ENCODE results near the gene CFAP43.
"Not testable (repeated sequence)": the region's sequence is repeated elsewhere in the genome, so short reads cannot be mapped to it uniquely, and the experiment has no call there.

Gene CFAP43

DNA sequence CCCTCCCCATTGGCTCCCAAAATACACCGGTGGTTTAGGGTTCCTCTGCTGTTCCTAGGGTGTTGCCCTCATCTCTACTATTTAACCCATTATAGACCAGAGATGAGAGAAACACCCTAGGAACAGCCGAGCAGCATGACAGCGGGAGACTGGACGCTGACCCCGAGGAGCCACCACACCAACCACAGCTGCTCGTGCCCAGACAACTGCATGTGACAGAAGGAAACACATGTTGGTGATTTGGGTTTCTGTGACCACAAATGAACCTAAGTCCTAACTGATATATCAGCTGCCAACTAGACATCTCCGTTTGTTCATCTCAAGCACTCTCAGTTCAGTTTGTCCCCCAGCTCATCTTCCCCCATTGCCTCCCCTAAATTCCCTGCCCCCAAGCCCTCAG is 13.4 kb downstream of the CFAP43 start:
- DNase-seq (ENCODE audit: low spot score), result no peak

DNA sequence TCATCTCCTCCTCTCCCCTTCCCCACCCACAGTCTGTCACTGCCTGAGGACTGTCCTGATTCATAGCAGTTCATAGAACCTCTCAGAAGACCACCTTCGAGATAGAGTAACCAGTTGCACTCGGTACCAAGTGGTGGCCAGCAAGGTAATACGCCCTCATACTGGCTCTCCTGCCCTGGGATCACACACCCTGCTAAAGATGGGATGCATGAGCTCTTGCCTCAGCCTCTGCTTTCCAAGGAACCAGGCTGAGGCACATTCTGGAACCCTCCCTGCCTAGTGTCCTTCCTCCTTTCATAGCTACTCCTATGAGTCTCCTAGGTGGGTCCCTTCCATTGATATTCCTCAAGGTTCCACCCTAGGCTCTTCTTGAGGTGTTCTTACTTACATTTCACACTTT is 15.5 kb downstream of the CFAP43 start:
- DNase-seq (ENCODE audit: low spot score), result no peak

DNA sequence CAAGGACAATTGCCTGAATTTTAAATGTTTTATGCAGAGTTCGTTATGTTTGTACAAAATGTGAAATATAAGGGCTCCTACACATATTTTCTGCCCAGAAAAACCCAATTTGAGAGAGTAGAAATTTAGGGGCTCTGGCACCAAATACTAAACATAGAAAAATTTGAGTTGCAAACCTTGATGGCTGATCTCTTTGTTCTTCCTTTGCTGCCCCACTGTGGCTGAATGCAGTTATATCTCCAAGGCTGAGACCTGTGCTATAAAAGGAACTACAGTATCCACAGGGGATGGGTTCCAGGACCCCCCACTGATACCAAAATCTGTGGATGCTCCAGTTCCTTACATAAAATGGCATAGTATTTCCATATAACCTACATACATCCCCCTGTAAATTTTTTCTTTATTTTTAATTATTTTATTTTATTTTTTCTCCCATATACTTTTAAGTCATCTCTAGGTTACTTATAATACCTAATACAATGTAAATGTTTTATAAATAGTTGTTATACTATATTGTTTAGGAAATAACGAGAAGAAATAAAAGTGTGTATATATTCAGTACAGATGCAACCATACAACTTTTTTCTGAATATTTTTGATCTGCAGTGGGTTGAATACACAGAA is 22.5 kb downstream of the CFAP43 start:
- peak; percentile 52 for DNase-seq (ENCODE audit: low spot score)

GRCh38 chr10:104208730-104209129 is 23.4 kb downstream of the CFAP43 start:
- no peak for DNase-seq (ENCODE audit: low spot score)

DNA sequence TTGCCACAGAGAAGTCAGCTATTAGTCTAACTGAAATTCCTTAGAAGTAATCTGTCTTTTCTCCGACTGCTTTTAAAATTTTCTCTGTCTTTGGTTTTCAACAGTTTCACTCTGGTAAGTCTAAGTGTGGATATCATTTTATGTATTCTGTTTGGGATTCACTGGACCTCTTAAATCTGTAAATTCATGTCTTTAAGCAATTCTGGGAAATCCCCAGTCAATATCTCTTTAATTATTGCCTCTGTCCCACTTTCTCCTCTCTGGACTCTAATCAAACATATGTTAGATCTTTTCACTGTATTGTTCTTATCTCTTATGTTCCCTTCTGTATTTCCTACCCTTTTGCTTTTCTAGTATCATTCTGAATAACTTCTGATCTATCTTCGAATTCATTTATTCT is 29.9 kb downstream of the CFAP43 start:
- no peak for DNase-seq (ENCODE audit: low spot score)

DNA sequence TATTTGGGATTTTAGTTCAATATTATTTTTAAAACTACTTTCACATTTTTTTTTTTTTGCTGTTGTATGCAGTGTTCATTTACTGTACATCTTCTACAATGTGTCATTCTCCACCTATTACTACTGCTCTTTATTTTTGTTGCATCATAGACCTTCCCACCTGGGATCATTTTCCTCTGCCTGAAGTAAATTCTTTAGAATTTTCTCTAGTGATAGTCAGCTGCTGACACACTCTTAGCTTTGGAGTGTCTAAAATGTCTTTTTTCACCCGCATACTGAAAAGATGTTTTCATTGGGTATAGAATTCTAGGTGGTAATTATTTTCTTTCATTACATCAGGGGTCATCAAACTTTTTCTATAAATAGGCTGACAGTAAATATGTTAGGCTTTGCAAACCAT is 30.5 kb downstream of the CFAP43 start:
- DNase-seq (ENCODE audit: low spot score), result no peak

DNA sequence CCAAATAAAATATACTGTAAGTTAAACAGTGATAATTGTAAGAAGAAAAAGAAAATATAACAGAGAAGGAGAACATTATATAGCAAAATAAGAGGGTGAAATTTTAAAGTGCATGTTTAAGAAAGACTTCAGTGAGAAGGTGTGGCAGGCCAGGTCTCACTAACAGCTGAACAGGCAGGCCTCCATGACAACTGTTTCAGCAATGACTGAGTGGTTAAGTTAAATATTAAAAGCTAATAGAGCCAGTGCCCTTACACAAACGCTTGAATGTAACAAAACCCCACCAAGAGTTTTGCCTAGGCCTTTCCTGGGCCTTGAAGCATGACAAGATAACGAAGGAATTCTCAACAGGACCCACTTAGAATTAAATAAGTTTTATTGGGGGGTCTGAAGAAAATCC is 32.6 kb downstream of the CFAP43 start:
- DNase-seq (ENCODE audit: low spot score), result no peak

DNA sequence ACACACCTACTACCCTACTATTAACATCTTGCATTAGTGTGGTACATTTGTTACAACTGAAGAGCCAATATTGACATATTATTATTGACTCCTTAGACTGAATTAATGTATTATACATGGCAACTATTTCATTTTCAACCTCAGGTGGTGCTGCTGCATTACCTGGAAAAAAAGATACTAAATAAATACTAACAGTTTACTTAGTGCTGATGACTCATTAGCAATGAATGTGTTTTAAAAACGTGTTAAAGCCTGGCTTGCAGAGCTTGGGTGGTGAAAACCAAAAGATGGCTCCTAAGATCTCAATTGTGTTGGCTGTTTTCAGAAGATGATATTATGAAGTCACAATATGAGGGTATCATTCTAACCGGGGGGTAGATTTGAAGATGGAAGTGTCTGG is 34.8 kb downstream of the CFAP43 start:
- DNase-seq (ENCODE audit: low spot score), result no peak

DNA sequence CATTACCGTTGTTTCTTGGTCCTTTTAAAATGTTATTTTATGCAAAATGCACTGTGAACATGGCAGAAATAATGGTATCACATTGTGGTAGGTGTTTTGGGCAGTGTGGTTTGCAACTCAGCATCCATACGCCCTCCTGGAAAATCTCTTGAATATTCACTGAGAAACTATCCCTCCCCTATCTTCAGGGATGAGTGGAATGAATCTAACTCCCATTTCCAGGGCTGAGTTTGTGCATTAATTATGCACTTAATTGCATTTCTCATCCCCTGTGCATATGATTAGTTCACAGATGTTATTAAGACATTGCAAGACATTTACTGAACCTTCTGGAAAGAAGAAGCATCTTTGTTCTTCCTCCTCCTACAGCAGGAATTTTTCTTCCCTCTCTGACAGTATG is 36.5 kb downstream of the CFAP43 start:
- no peak for DNase-seq (ENCODE audit: low spot score)

- DNase-seq (ENCODE audit: low spot score), result no peak
These were observed 38.4 kb downstream of the CFAP43 start for GRCh38 chr10:104193787-104194186.

DNA sequence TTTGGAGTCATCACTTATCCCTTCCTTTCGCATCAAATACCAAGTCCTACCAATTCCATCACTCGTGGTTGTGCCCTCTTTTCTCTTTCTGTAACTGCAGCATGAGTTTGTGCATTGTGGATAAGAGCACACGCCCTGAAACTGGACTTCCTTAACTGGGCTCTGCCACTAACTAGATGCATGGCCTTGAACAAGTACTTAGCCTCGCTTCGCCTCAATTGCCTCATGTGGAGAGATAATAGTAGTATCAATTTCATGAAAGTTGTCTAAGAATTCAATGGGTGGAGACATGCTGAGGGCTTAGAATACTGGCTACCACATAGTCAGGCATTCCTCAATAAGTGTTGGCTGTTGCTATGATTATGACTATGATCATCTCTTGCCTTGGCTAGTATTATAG is 41.5 kb downstream of the CFAP43 start:
- DNase-seq (ENCODE audit: low spot score), result no peak

DNA sequence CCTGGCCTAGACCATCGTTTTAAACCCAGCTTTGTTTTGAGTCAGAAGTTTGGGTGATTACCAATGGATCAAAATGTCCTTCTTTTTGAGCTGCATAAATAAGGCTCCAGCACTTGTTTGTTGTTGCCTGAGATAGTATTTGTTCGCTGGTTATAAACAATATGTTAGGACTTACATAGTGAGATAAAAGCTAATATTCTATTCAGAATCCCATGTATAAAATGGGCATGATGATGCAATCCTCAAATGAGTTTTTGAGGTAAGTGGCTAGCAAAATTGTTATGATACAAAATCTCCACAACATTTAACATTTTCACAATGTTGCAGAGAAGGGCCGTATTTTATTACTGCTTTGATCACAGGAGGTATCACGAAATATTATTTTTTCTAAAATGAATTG is 48.5 kb downstream of the CFAP43 start:
- no peak for DNase-seq (ENCODE audit: low spot score)

DNA sequence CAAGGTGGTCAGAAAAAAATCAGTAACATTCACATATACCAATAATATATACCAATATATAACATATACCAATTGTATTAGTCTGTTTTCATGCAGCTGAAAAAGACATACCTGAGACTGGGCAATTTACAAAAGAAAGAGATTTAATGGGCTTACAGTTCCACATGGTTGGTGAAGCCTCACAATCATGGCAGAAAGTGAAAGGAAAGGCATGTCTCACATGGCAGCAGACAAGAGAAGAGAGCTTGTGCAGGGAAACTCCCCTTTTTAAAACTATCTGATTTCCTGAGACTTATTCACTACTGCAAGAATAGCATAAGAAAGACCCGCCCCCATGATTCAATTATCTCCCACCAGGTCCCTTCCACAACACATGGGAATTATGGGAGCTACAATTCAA is 58.0 kb downstream of the CFAP43 start:
- DNase-seq (ENCODE audit: low spot score), result not testable (repeated sequence)

DNA sequence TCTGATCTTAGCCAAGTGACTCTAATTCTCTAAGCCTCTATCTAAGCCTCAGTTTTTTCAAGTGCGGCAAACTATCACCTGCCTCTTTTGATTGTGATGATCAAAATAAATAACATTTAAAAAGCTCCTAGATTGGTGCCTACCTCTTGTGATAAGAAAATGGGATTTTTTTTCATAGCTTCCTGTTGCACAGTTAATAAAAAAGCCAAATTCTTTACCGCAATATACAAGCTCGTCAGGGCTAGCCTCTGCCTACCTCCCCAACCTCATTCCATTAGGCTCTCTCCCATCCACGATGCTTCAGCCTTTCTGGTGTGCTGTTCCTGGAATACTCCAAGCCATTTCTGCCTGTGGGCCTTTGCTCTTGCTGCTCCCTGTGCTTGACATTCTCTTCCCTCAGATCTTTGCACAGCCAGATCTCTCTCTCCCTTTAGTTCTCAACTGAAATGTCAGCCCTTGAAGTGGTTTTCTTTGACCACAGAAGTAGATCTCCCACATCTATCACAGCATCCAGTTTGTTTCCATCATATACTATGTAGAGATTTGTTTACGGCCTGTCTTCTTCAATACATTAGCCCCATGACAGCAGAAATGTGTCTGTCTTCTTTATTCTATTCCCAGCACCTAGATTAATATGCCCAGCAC is 61.4 kb downstream of the CFAP43 start:
- peak; percentile 44 for DNase-seq (ENCODE audit: low spot score)

- DNase-seq (ENCODE audit: low spot score), result no peak
These were observed 76.6 kb downstream of the CFAP43 start for GRCh38 chr10:104155591-104155990.

DNA sequence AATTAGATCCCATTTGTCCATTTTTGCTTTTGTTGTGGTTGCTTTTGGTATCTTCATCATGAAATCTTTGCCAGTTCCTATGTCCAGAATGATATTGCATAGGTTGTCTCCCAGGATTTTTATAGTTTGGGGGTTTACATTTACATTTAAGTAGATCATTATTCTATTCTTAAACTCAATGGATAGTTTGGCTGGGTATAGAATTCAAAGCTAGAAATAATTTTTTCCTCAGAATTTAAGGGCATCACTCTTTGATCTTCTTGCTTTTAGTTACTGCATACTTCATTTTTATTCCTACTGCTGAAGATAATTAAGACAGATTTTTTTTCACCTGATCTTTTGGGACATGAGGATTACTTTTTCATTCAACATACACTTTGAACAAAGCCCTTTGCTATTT is 80.4 kb downstream of the CFAP43 start:
- DNase-seq (ENCODE audit: low spot score), result no peak

DNA sequence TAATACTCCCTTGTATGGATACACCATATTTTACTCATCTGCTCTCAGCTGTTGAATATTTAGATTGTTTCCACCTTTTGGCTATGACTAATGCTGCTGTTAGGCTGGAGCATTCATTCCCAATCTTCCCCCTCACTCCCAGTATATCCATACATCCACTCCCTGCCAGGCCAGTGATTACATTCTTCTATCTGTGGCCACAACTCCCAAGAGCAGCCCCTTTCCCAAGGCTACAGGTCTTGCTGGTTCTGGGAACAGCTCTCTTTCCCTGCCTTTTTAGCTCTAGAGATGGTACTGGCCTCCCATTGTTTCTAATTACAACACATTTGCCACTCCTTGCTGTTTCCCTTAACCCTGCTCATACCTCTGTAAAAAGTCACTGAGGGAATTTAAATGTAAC is 82.0 kb downstream of the CFAP43 start:
- no peak for DNase-seq (ENCODE audit: low spot score)

DNA sequence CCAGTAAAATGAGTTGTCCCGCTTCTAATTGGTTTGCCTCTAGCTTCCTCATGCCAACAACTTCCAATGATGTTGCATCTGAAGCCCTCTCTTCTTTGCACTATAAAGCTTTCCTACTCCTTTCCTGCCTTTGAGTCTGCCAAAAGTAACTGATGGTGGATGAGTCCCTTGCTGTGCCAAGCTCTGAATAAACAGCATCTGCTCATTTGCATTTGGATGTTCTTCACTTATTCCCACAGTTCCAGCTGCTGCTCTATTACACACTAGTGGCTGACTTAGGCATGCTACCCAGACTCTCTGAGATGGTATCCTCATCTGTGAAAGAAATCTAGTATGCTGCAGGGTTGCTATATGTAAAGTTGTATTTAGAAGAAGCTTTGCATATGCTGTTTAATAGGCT is 85.3 kb downstream of the CFAP43 start:
- no peak for DNase-seq (ENCODE audit: low spot score)

DNA sequence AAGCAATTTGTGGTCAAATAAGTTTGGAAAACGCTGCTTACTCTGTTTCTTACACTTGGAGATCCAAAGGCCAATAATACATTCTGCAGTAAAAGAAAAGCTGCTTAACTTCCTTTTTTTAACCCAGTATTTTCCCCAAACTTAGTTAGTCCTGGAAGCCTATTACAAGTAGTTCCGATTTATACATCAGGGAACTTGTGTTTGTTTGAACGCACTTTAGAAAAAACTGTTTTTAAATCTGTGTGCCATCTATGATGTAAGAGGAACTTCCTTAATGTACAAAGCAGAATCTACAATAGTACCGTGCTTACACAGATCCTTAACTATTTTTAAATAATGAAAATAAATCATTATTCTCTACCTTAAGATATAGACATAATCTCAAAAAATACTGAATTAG is 87.2 kb downstream of the CFAP43 start:
- DNase-seq (ENCODE audit: low spot score), result no peak

- no peak for DNase-seq (ENCODE audit: low spot score)
These were observed 88.3 kb downstream of the CFAP43 start for GRCh38 chr10:104143829-104144228.

DNA sequence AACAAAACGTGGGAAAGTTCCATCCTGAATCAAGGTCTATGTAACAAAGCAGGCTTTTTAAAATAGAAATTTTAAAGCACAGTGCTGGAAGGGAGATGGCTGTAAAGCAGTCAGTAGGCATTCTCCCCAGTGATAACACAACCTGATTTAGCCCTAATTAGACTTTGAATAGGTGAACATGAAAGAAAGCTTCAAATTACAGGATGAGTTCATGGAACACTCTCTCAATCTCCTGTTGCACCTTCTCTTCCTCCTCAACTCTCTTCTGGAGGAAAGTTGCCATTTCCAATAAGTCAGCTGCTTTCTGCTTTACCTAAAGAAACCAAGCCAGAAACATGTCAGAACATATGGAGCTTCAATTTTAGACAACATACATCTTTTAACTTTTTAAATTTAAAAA is 90.1 kb downstream of the CFAP43 start:
- DNase-seq (ENCODE audit: low spot score), result no peak

- DNase-seq (ENCODE audit: low spot score), result no peak
These were observed 92.9 kb downstream of the CFAP43 start for GRCh38 chr10:104139221-104139620.

DNA sequence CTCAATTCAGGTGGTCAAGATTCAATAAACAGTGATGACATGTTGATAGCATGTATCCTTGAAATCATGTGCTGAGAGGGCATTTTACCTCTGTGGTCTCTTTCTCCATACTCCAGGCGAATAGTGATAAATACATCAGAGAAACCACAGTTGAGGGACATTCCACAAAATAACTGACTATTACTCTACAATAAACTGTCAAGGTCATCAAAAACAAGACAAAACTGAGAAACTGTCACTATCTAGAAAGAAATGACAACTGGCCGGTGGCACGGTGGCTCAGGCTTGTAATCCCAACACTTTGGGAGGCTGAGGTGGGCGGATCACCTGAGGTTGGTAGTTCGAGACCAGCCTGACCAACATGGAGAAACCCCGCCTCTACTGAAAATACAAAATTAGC is 94.0 kb downstream of the CFAP43 start:
- DNase-seq (ENCODE audit: low spot score), result no peak

DNA sequence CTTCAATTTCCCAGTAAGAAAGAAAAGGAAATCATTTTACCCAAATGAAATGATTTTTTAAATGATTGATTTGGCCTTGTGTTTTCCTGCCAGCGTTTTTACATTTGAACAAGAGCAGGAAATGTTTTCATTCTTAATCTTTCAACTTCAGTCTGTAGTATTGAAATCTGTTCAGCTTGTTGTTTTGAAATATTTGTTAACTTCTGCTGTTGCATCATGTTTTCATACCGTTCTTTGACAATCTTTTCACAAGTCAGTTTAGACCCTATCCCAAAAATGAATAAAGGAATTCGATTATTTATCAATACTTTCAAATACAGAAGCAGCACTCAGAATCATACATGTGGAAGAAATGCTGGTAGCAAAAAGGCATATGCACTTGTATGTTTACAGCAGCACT is 102.1 kb downstream of the CFAP43 start:
- no peak for DNase-seq (ENCODE audit: low spot score)

Data from CD4-positive, alpha-beta T cell treated with Interleukin-2 at 100 ng/mL for 4 hours (primary cell).